GM10248 (cell line): ENCODE data around the gene DGLUCY.

Source experiments
- CTCF ChIA-PET: fragments of 300-600 bp; sonication (Branson Sonifier 250); formaldehyde crosslinking; extraction: SDS; loops from one replicate; lab custom pipeline; 2021; ENCODE audit warnings: antibody characterized with exemption; lab: Yijun Ruan, JAX
- POLR2A ChIA-PET: fragments of 350-650 bp; sonication (Branson Sonifier 250); formaldehyde crosslinking; extraction: SDS; loops from one replicate; lab custom pipeline; 2020; ENCODE audit warnings: antibody characterized with exemption; lab: Yijun Ruan, JAX
- DNase-seq: peaks from one replicate; pipeline ENCODE4 v3.0.0; 2012; ENCODE audit errors: extremely low spot score
- TF ChIP-seq, protein P1 (sequence below): IDR thresholded peaks from 2 replicates; pipeline ENCODE4 v1.5.1; 2012; ENCODE audit warnings: mild to moderate bottlenecking, low read depth; ENCODE audit errors: extremely low read depth, missing control alignments, control extremely low read depth

The DGLUCY gene

DNA sequence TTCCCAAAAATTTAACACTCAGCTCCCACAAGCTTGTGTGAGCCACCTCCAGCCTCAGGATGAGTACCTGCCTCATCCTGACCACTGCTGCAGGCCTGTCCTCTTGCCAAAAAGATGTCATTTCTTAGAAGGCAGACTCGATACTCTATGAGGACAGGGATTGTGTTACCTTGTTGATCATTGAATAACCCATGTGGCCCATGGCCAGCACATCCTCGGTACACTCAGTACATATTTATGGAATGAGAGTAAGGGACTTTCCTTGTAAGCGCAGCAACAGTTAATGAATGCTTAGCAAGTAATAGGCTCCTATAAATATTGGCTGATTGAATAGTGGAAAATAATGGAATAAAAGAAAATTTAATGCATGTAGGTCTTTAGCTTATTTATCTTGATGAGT is 15.3 kb upstream of the DGLUCY start:
- TF ChIP-seq, protein P1, sequence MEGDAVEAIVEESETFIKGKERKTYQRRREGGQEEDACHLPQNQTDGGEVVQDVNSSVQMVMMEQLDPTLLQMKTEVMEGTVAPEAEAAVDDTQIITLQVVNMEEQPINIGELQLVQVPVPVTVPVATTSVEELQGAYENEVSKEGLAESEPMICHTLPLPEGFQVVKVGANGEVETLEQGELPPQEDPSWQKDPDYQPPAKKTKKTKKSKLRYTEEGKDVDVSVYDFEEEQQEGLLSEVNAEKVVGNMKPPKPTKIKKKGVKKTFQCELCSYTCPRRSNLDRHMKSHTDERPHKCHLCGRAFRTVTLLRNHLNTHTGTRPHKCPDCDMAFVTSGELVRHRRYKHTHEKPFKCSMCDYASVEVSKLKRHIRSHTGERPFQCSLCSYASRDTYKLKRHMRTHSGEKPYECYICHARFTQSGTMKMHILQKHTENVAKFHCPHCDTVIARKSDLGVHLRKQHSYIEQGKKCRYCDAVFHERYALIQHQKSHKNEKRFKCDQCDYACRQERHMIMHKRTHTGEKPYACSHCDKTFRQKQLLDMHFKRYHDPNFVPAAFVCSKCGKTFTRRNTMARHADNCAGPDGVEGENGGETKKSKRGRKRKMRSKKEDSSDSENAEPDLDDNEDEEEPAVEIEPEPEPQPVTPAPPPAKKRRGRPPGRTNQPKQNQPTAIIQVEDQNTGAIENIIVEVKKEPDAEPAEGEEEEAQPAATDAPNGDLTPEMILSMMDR, result no peak
- no peak for DNase-seq
- ChIA-PET POLR2A (no interaction called here), CTCF (interaction anchor here (0.9 to 2.2 kb wide), 5 partner anchors 11 to 40 kb away, joined by 3 to 6 read pairs (median 4); no protein-coding TSS in a partner anchor)

DNA sequence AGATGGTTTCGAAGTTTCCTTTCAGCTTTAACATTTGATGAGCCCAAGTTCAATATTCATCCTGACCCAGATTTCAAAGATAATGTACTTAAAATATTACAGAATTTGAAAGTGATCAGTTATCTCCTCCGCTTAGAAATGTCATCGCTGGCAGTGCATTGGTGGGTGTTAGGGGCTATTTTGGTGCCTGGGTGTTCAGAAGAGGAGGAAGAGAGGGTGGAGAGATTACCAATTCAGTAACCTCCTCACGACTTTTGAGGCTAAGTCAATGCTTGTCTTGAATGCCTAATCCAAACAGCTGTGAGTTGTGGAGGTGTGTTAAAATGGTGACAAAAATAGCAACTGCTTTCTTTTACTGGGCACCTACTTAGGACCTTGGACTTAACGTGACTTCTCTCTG is 13.8 kb upstream of the DGLUCY start:
- no peak for DNase-seq
- POLR2A ChIA-PET, result no interaction called here
- TF ChIP-seq, protein P1, result no peak
- CTCF ChIA-PET, result interaction anchor here (1.2 to 2.8 kb wide), 2 partner anchors 14 to 73 kb away, joined by 5 to 9 read pairs; partner anchors contain the start of gene DGLUCY

DNA sequence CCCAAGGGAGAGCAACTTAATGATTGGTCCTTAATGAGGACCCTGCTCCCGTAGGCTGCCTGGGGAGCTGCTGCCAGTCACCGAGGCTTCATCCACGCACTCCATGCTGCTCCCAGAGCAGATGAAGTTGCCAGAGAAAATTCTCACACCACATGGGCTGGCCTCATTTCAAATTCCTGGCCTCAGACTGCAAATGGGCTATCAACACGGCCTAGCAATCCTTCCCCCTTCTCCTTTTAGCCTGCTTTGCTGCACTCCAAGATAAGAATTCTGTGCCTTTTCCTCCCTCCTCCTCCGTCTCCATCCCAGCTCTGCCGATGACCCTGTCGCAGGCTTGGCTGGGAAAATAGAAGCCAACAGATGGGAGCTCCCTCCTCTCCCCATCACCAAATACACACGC is 10.8 kb upstream of the DGLUCY start:
- POLR2A ChIA-PET, result no interaction called here
- TF ChIP-seq, protein P1, result no peak
- no peak for DNase-seq
- CTCF ChIA-PET, result interaction anchor here (1.4 kb wide), 1 partner anchor 42 kb away, joined by 3 read pairs; the partner anchor contains the start of gene RPS6KA5

DNA sequence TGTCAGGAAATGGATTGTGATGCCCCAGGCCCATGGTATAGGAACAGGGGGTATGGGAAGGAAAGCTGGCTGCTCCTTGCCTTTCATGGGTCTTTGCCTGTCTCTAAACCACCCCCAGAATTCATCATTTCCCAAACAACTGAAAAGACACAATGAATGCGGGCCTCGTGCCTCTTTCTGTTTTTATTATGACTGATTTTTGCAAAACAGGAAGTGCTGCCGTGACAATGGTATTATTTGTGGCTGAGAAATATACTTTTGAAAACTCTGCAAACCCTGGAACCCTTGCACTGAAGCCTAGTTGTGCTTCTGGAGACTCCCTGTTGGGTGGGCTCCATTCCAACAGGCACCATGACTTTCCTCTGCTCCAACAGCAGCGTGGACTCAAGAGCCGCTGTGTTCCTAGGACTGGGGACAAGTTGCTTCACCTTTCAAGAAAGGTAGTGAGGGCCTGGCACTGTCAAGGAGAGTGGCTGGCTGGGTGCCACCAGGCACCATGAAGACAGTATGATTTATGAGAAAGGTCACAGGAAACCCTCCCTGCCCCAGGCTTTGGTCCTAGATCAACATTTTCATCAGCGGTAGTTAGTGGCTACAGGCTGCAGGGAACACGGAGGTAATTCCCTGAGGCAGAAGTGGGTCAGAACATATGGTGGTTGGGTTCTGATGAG is 4.8 kb upstream of the DGLUCY start:
- CTCF ChIA-PET, result no interaction called here
- peak; percentile 40 for DNase-seq
- POLR2A ChIA-PET, result no interaction called here
- TF ChIP-seq, protein P1, result no peak

DNA sequence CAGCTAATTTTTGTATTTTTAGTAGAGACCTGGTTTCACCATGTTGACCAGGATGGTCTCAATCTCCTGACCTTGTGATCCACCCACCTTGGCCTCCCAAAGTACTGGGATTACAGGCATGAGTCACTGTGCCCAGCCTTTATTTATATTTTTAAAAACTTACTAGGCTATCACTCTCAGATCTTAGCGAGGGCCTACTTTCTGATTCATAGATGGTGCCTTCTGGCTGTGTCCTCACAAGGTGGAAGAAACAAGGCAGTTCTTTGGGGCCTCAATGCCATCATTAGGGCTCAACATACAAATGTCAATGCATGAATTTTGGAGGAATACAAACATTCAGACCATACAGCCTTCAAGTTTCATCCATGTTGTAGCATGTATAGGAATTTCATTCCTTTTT is 2.4 kb upstream of the DGLUCY start:
- CTCF ChIA-PET, result no interaction called here
- TF ChIP-seq, protein P1, result no peak
- POLR2A ChIA-PET, result no interaction called here
- DNase-seq, result no peak

DNA sequence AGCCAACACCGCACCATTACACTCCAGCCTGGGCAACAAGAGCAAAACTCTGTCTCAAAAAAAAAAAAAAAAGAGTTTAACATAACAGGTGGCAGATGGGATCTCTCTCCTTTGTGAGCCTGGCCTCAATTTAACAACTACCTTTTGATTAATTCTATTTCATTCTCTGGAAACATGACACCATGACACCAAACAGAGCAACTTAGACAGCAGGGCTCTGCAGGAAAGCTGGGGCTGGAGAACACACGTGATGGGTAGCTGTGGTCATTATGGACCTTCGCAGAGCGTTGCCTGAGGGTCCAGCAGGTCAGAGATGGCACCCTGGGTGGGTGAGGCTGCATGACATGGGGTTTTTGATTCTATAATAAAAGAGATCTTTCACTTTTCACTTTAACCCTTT is 1.7 kb upstream of the DGLUCY start:
- DNase-seq, result no peak
- TF ChIP-seq, protein P1, result no peak
- POLR2A ChIA-PET, result no interaction called here
- CTCF ChIA-PET, result interaction anchor here (1.6 to 2.4 kb wide), 2 partner anchors 65 to 210 kb away, joined by 7 to 14 read pairs; no protein-coding TSS in a partner anchor
